Neural cell (in vitro differentiated cells): ENCODE results near the gene SIGLEC12. TPM values are rescaled to one million over a fixed set of nuclear protein-coding genes. Genes with fewer than 3 reads are reported as not detected.

Experiments
- H2AFZ ChIP-seq: fragments of 200-600, 300-800 bp; sonication (generic), shearing (Covaris generic); 2 replicates; pipeline ENCODE4 v1.6.0; 2014; ENCODE audit warnings: low read depth, mild to moderate bottlenecking, antibody characterized with exemption, low read length, moderate library complexity
- H3F3A ChIP-seq: fragments of 200-600 bp; shearing (Covaris generic); 2 replicates; pipeline ENCODE4 v1.6.1; 2016; ENCODE audit warnings: mild to moderate bottlenecking, moderate library complexity, mixed read lengths, antibody characterized with exemption, low read length; ENCODE audit not compliant: insufficient read depth, poor library complexity, severe bottlenecking
- H3K27ac ChIP-seq: fragments of 200-600, 300-800 bp; sonication (generic), shearing (Covaris generic); 2 replicates; pipeline ENCODE4 v1.5.1; 2014; ENCODE audit warnings: mild to moderate bottlenecking, low read length, moderate library complexity
- H3K27me3 ChIP-seq: fragments of 300-800, 200-600 bp; sonication (generic), shearing (Covaris generic); 2 replicates; pipeline ENCODE4 v1.6.0; 2014; ENCODE audit warnings: mild to moderate bottlenecking, low read depth, low read length, moderate library complexity; ENCODE audit not compliant: insufficient read depth
- H3K36me3 ChIP-seq: fragments of 300-800, 200-600 bp; sonication (generic), shearing (Covaris generic); 2 replicates; pipeline ENCODE4 v1.5.1; 2014; ENCODE audit warnings: mild to moderate bottlenecking, antibody characterized with exemption, low read length, moderate library complexity; ENCODE audit not compliant: insufficient read depth
- H3K4me2 ChIP-seq: fragments of 300-800, 200-600 bp; sonication (generic), shearing (Covaris generic); 2 replicates; pipeline ENCODE4 v1.6.0; 2014; ENCODE audit warnings: mild to moderate bottlenecking, low read length
- H3K4me3 ChIP-seq: fragments of 300-800, 200-600 bp; sonication (generic), shearing (Covaris generic); 2 replicates; pipeline ENCODE4 v1.5.1; 2014; ENCODE audit warnings: mild to moderate bottlenecking, low read length, moderate library complexity
- H3K79me2 ChIP-seq: fragments of 200-600 bp; shearing (Covaris generic); replicated peaks from 2 replicates; pipeline ENCODE4 v1.6.0; 2014; ENCODE audit warnings: mild to moderate bottlenecking, low read length, moderate library complexity; ENCODE audit not compliant: insufficient read depth
- H3K9ac ChIP-seq: fragments of 300-800, 200-600 bp; sonication (generic), shearing (Covaris generic); 2 replicates; pipeline ENCODE4 v1.6.1; 2016; ENCODE audit warnings: mild to moderate bottlenecking, low read length, mixed read lengths
- H3K9me2 ChIP-seq: fragments of 200-600 bp; shearing (Covaris generic); 2 replicates; pipeline ENCODE4 v1.6.1; 2016; ENCODE audit warnings: mild to moderate bottlenecking, low read length, mixed read lengths; ENCODE audit not compliant: insufficient read depth
- H3K9me3 ChIP-seq: fragments of 200-600, 300-800 bp; sonication (generic), shearing (Covaris generic); 2 replicates; pipeline ENCODE4 v1.6.1; 2016; ENCODE audit warnings: mild to moderate bottlenecking, mixed run types, low read length, moderate library complexity, mixed read lengths
- H4K20me1 ChIP-seq: fragments of 200-600 bp; shearing (Covaris generic); 2 replicates; pipeline ENCODE4 v1.6.1; 2016; ENCODE audit warnings: mild to moderate bottlenecking, mixed run types; ENCODE audit not compliant: insufficient read depth
- EP300 ChIP-seq: fragments of 450-650 bp; conservative IDR thresholded peaks from 2 replicates; pipeline ENCODE4 v1.6.1; 2014; ENCODE audit warnings: antibody characterized with exemption, mild to moderate bottlenecking, moderate library complexity; ENCODE audit not compliant: poor library complexity, severe bottlenecking
- EZH2 ChIP-seq: fragments of 200-600, 300-800 bp; shearing (Covaris generic), sonication (generic); IDR thresholded peaks from 2 replicates; pipeline ENCODE4 v1.6.1; 2014; ENCODE audit warnings: antibody characterized with exemption, low read length, borderline replicate concordance, mild to moderate bottlenecking; ENCODE audit not compliant: insufficient read depth, poor library complexity, severe bottlenecking
- MXI1 ChIP-seq: fragments of 450-650 bp; conservative IDR thresholded peaks from 2 replicates; pipeline ENCODE4 v1.6.1; 2014; ENCODE audit warnings: antibody characterized with exemption, mild to moderate bottlenecking; ENCODE audit not compliant: poor library complexity, severe bottlenecking
- POLR2AphosphoS5 ChIP-seq: IDR thresholded peaks from 2 replicates; pipeline ENCODE4 v1.6.1; 2012
- RAD21 ChIP-seq: fragments of 450-650 bp; conservative IDR thresholded peaks from 2 replicates; pipeline ENCODE4 v1.6.1; 2014; ENCODE audit warnings: antibody characterized with exemption, mild to moderate bottlenecking, moderate library complexity
- SMC3 ChIP-seq: fragments of 450-650 bp; conservative IDR thresholded peaks from 2 replicates; pipeline ENCODE4 v1.6.1; 2014; ENCODE audit warnings: antibody characterized with exemption, mild to moderate bottlenecking, moderate library complexity; ENCODE audit not compliant: poor library complexity
- TAF1 ChIP-seq: IDR thresholded peaks from 2 replicates; pipeline ENCODE4 v1.6.1; 2012; ENCODE audit warnings: low read depth
- polyA minus RNA-seq: library from RNA; depleted of rRNA, polyadenylated mRNA; stranded (reverse); fragments of >200 nt; gene quantifications from 2 replicates; pipeline ENCODE4 v1.2.3, GENCODE V29; 2014
- polyA plus RNA-seq: library from polyadenylated mRNA; depleted of rRNA; stranded (reverse); fragments of >200 nt; gene quantifications from 2 replicates; pipeline ENCODE4 v1.2.3, GENCODE V29; 2014
- TF ChIP-seq, protein P1 (sequence below): IDR thresholded peaks from 2 replicates; pipeline ENCODE4 v1.6.1; 2012; ENCODE audit warnings: borderline replicate concordance
- TF ChIP-seq, protein P2 (sequence below): fragments of 450-650 bp; IDR thresholded peaks from 2 replicates; pipeline ENCODE4 v1.5.1; 2014; ENCODE audit warnings: antibody characterized with exemption, mild to moderate bottlenecking, moderate library complexity; ENCODE audit not compliant: poor library complexity, severe bottlenecking

The SIGLEC12 gene
- not detected in 2 replicates for polyA plus RNA-seq
- not detected in 2 replicates for polyA minus RNA-seq

DNA sequence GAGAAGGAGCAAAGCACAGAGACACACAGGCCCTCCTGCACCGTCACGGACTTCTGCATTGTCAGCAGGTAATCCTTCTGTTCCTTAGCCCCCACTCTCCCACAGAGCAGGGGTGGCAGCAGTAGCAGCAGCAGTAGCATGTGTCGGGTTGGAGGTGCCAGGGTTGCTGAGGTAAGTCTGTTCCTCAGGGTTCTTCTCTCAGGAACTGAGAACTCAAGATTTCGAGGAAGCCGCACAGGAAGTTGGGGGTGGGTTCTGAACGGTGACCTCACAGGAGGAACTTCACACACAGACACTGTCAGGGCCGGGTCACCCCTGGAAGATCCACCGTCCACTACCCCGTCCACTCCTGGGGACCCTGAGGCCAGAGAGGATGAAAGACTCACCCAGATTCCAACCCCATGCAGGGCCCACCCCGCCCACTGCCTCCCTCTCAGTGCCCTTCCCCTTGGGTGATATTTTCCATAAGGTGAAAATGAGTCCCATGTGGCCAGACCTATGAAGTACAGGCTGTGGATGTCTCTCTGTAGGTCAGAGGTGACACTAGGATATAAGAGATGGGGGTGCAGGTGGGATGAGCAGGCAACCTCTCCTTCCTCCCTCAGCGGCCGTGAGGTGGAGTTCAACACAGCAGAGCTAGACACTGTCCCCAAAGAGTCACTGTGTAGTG, at the start of gene SIGLEC12:
TSS of gene SIGLEC12 (minus strand) at position 207 of the 670 bp plus-strand sequence. CDS start at position 140, 67 bp downstream.
- H3K36me3 ChIP-seq: no peaks in the 10 kb centered on the region
- no peak within 1 kb of the TSS for H2AFZ ChIP-seq
- H4K20me1 ChIP-seq: no peaks in the 10 kb centered on the region
- TF ChIP-seq POLR2AphosphoS5: no peak
- no peak for TF ChIP-seq EP300
- no peak for TF ChIP-seq SMC3
- TF ChIP-seq TAF1: no peak
- TF ChIP-seq, protein P1, sequence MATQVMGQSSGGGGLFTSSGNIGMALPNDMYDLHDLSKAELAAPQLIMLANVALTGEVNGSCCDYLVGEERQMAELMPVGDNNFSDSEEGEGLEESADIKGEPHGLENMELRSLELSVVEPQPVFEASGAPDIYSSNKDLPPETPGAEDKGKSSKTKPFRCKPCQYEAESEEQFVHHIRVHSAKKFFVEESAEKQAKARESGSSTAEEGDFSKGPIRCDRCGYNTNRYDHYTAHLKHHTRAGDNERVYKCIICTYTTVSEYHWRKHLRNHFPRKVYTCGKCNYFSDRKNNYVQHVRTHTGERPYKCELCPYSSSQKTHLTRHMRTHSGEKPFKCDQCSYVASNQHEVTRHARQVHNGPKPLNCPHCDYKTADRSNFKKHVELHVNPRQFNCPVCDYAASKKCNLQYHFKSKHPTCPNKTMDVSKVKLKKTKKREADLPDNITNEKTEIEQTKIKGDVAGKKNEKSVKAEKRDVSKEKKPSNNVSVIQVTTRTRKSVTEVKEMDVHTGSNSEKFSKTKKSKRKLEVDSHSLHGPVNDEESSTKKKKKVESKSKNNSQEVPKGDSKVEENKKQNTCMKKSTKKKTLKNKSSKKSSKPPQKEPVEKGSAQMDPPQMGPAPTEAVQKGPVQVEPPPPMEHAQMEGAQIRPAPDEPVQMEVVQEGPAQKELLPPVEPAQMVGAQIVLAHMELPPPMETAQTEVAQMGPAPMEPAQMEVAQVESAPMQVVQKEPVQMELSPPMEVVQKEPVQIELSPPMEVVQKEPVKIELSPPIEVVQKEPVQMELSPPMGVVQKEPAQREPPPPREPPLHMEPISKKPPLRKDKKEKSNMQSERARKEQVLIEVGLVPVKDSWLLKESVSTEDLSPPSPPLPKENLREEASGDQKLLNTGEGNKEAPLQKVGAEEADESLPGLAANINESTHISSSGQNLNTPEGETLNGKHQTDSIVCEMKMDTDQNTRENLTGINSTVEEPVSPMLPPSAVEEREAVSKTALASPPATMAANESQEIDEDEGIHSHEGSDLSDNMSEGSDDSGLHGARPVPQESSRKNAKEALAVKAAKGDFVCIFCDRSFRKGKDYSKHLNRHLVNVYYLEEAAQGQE: no peak
- TF ChIP-seq RAD21: no peak
- TF ChIP-seq MXI1: no peak
- TF ChIP-seq EZH2: no peak
- TF ChIP-seq, protein P2, sequence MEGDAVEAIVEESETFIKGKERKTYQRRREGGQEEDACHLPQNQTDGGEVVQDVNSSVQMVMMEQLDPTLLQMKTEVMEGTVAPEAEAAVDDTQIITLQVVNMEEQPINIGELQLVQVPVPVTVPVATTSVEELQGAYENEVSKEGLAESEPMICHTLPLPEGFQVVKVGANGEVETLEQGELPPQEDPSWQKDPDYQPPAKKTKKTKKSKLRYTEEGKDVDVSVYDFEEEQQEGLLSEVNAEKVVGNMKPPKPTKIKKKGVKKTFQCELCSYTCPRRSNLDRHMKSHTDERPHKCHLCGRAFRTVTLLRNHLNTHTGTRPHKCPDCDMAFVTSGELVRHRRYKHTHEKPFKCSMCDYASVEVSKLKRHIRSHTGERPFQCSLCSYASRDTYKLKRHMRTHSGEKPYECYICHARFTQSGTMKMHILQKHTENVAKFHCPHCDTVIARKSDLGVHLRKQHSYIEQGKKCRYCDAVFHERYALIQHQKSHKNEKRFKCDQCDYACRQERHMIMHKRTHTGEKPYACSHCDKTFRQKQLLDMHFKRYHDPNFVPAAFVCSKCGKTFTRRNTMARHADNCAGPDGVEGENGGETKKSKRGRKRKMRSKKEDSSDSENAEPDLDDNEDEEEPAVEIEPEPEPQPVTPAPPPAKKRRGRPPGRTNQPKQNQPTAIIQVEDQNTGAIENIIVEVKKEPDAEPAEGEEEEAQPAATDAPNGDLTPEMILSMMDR: no peak
- no peak within 1 kb of the TSS for H3K27ac ChIP-seq
- no peaks in the 10 kb centered on the region for H3K27me3 ChIP-seq
- H3F3A ChIP-seq: no peaks in the 10 kb centered on the region
- no peak within 1 kb of the TSS for H3K4me2 ChIP-seq
- H3K9me2 ChIP-seq: no peaks in the 10 kb centered on the region
- no peaks in the 10 kb centered on the region for H3K9me3 ChIP-seq
- no peak within 1 kb of the TSS for H3K4me3 ChIP-seq
- no peaks in the 10 kb centered on the region for H3K79me2 ChIP-seq
- no peak within 1 kb of the TSS for H3K9ac ChIP-seq

DNA sequence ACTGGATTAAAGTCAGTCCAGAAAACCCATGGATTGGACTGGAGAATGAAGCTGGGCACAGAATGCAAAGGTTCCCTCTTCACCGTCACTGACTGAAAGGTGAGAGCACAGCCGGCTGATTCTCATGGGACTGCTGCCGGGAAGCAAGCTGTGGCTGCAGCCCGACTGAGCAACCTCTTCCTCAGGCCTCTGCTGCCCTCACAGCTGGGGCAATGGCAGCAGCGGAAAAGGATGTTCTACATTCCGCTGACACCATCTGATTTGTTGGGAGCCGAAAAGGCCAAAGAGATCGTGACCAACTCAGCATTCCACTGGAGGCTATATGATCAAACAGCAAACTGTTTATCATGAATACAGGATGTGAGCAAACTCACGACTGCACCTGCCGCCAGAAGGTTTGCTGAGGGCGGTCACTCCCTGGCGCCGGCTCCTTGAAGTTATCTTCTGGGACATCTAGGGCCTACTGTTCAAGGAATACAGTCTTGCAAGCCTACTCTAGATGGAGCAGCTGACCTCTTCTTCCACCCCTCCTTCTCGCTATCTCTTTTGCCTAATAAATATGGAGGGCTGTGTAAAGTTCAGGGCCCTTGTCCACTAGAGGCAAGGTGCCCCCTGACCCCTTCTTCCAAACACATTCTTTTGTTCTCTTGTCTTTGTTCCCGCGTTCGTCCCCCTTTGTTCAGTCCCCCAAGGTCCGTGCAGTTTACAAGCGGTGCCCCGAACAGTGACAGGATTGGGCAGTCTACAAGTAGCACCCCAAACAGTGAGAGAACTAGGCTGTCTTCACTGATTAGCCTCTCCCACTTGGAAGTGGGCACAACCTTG, 49.5 kb upstream of the SIGLEC12 start:
- Histone ChIP-seq H4K20me1 (no peaks in the 10 kb centered on the region), H3F3A (no peaks in the 10 kb centered on the region), H3K36me3 (no peaks in the 10 kb centered on the region), H3K4me2 (no peak overlapping the region), H3K27me3 (peaks cover 4% of the 10 kb centered on the region), H3K9me2 (no peaks in the 10 kb centered on the region), H3K4me3 (no peak overlapping the region), H3K9me3 (no peaks in the 10 kb centered on the region), H3K79me2 (no peaks in the 10 kb centered on the region), H2AFZ (no peak overlapping the region), H3K9ac (no peak overlapping the region), H3K27ac (no peak overlapping the region)
- TF ChIP-seq TAF1 (no peak), SMC3 (no peak), MXI1 (no peak), POLR2AphosphoS5 (no peak)
- TF ChIP-seq, protein P2: no peak
